ENCODE measurements around the gene SEMA7A.
A peak's percentile ranks its signal among the peaks of the same experiment; 100 is the strongest.
"Not testable (repeated sequence)": the region's sequence is repeated elsewhere in the genome, so short reads cannot be mapped to it uniquely, and the experiment has no call there.

The SEMA7A gene

DNA sequence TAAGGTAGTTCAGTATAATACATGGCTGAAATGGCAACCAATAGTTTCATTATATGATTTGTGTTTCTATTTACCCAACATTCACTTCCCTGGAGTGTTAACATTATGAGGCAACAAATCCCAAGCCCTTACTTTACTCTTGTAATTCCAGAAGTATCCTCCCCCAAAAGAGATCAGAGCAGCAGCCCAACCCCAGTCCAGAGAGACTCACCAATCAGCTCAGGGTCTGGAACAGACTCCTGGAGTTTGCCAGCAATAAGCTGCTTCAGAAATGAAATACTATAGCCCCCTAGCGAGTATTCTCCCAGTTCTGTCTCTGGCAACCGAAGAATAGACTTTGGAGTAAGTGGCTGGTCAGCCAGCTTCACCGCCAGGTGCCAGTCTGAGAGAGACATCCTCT is 24.7 kb upstream of the SEMA7A start:
- Mint-ChIP-seq H3K27me3 (no peaks in the 10 kb centered on the region), H3K9me3 (no peaks in the 10 kb centered on the region), H3K4me3 (no peak overlapping the region), H3K27ac (no peak overlapping the region), H3K4me1 (peaks cover 68% of the 10 kb centered on the region)
- ATAC-seq: no peak
- no peak for DNase-seq

- not testable (repeated sequence) for H3K27me3 Mint-ChIP-seq, ATAC-seq, H3K27ac Mint-ChIP-seq, DNase-seq, H3K9me3 Mint-ChIP-seq, H3K4me3 Mint-ChIP-seq
- H3K4me1 Mint-ChIP-seq: peaks cover 61% of the 10 kb centered on the region
Measured at GRCh38 chr15:74457036-74457435, 23.3 kb upstream of the SEMA7A start.

DNA sequence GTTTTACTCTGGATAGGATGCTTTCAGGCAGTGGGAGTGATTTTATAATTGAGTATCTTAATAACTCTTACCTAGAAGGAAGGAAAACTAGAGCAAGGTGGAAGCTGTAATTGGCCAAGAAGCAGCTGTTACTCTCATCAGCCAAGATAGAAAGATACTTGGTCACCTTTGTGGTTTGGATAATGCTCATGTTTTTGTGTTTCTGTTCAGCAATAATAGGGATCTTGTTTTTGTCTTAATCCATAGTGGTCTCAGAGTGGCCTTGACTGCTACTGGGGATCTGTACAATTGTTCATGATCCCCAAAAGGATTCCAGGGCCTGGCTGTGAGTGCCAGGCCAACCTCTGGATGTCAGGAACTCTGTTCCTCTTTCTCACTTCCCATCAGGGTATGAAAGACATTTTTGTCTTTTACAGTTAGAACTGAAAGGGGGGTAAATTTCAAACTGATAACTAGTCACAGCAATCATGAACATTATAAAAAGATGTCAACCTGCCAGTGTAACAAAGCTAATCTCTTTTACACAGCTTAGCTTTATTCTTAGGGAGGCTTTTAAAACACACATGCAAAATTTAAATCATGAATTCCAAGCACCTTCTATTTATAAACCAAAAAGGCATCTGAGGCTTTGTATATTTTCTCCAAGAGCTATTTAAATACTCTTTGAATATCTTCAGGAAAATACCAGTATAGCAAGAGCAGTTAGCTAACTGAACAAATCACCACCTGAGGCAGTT is 21.2 kb upstream of the SEMA7A start:
- Mint-ChIP-seq H3K9me3 (no peaks in the 10 kb centered on the region), H3K4me1 (peaks cover 47% of the 10 kb centered on the region), H3K4me3 (peak overlapping the region; percentile 53 to 59), H3K27ac (peak overlapping the region in 1 of 2 donors; percentile 82), H3K27me3 (no peaks in the 10 kb centered on the region)
- DNase-seq (no peak), ATAC-seq (no peak)

GRCh38 chr15:74453925-74454763 is 20.4 kb upstream of the SEMA7A start:
- Mint-ChIP-seq H3K27ac (peak overlapping the region; percentile 54 to 82), H3K27me3 (no peaks in the 10 kb centered on the region), H3K4me3 (peak overlapping the region; percentile 53 to 59), H3K4me1 (peaks cover 44% of the 10 kb centered on the region), H3K9me3 (no peaks in the 10 kb centered on the region)
- no peak for DNase-seq
- peak; percentile 94 for ATAC-seq

- ATAC-seq (no peak), DNase-seq (no peak)
- Mint-ChIP-seq H3K4me3 (no peak overlapping the region), H3K27ac (no peak overlapping the region), H3K27me3 (no peaks in the 10 kb centered on the region), H3K9me3 (no peaks in the 10 kb centered on the region), H3K4me1 (peaks cover 31% of the 10 kb centered on the region)
Measured at GRCh38 chr15:74451861-74452835, 18.4 kb upstream of the SEMA7A start.

GRCh38 chr15:74451322-74451721 is 17.6 kb upstream of the SEMA7A start:
- Mint-ChIP-seq H3K9me3 (no peaks in the 10 kb centered on the region), H3K27ac (no peak overlapping the region), H3K4me1 (peaks cover 31% of the 10 kb centered on the region), H3K4me3 (no peak overlapping the region), H3K27me3 (no peaks in the 10 kb centered on the region)
- no peak for ATAC-seq
- no peak for DNase-seq

DNA sequence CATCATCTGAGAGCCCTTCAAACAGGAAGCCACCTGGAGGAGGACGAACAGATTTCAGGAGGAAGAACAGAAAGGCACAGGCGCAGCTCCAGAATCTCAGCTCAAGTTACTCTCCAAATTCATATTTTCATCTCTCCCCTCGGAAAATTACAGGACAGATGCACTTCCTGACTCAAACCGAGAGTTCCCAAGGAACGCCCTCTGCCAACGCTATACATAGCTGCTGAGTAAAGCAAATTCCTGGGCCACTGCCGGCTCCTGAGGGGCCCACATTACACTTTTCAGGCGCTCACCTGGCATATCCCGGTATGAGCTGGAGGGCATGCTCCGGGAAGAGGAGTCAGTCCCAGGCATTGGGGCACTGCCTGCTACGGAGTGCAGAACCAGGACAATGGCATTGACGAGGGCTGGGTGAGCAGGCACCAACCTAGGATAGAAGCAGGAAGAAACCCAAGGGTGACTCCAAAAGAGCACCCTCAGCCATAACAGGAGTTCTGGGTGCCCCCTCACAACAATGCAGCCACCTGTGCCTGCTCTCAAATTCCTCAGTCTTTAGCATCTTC is 16.0 kb upstream of the SEMA7A start:
- no peaks in the 10 kb centered on the region for H3K9me3 Mint-ChIP-seq
- ATAC-seq (no peak), DNase-seq (no peak)
- H3K4me3 Mint-ChIP-seq: no peak overlapping the region
- peak overlapping the region in 1 of 2 donors; percentile 16 for H3K27ac Mint-ChIP-seq
- H3K27me3 Mint-ChIP-seq: no peaks in the 10 kb centered on the region
- H3K4me1 Mint-ChIP-seq: peaks cover 20% of the 10 kb centered on the region

- DNase-seq (no peak), ATAC-seq (no peak)
- Mint-ChIP-seq H3K4me3 (no peak overlapping the region), H3K4me1 (peaks cover 13% of the 10 kb centered on the region), H3K27me3 (no peaks in the 10 kb centered on the region), H3K27ac (peak overlapping the region; percentile 71 to 72), H3K9me3 (no peaks in the 10 kb centered on the region)
Measured at GRCh38 chr15:74449095-74449494, 15.3 kb upstream of the SEMA7A start.

DNA sequence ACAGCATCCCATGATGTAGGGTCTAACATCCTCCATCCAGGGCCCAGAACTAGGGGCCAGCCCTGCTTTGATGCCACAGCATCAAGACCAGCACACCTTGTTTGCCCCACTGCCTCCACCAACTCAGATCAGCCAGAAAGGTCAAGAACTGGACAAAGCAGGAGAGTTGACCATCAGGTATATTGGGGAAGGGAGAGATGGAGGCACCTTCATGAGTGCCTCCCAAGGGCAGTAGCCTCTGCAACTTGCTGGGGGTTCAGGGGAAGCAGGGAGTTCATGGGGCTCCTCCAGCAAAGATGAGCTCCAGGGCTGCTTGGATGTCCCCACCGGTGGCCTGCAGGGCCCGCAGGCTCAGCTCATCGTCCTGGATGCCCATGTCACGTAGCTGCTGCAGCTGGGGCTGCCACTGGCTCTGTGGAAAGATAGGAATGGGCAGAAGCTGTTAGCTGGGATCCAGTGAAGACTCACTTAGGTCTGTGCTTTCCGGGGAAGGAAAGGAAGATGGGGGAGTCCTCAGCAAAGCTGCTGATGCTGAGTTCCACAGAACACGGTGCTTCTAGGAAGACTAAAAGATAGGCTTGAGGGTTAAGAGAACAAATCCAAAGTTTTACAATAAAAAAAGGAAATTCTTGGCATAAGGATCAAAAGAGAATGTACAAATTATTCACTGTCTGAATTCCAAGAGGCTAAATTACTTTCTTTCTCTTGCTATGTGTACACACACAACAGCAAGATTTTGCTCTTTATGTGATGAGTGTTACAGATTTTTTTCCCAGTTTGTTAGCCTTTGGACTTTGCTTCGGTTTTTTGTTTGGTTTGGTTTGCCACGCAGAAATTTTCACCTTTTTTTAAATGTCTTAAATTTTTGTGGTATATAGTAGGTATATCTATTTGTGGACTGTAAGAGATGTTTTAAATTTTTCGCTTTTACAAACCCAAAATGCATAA is 12.3 kb upstream of the SEMA7A start:
- Mint-ChIP-seq H3K9me3 (no peaks in the 10 kb centered on the region), H3K4me1 (peaks cover 13% of the 10 kb centered on the region), H3K27ac (no peak overlapping the region), H3K27me3 (no peaks in the 10 kb centered on the region), H3K4me3 (no peak overlapping the region)
- ATAC-seq: no peak
- no peak for DNase-seq

- H3K27ac Mint-ChIP-seq: peak overlapping the region in 1 of 2 donors; percentile 49
- DNase-seq (no peak), ATAC-seq (no peak)
- no peaks in the 10 kb centered on the region for H3K27me3 Mint-ChIP-seq
- no peaks in the 10 kb centered on the region for H3K9me3 Mint-ChIP-seq
- no peak overlapping the region for H3K4me3 Mint-ChIP-seq
- H3K4me1 Mint-ChIP-seq: peaks cover 13% of the 10 kb centered on the region
Measured at GRCh38 chr15:74444106-74445062, 10.6 kb upstream of the SEMA7A start.

DNA sequence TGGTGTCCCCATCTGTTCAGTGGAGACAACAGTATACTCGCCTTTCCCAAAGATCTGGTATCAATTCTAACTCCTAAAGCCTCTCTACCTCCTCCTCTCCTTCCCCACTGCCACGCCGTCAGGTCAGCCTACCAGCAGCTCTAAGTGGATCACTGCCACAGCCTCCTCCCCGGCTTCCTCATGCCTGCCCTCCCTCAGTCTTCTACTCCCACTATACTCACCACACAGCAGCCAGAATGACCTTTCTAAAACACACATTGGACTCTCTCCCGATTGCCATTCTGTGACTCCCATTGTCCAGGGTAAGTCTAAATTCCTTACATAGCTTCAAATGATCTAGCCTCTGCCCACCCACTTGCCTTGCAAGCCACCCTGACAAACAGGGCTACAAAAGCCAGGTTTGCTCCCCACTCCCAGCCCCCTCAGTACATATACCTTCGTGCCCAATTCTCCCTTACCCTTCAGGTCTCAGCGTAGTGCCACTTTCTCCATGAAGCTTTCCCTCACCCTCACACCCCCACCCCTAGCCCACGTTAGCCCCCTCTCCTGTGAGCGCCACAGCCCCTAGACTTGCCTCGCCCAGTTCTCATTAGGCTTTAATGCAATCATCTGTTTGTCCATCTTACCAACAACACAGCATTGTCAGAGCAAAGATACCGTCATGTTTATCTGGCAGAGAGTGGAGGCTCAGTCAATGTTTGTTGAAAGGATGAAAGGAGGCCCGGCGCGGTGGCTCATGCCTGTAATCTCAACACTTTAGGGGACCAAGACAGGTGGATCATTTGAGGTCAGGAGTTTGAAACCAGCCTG is 9.5 kb upstream of the SEMA7A start:
- no peak for DNase-seq
- Mint-ChIP-seq H3K4me3 (no peak overlapping the region), H3K9me3 (no peaks in the 10 kb centered on the region), H3K4me1 (peaks cover 21% of the 10 kb centered on the region), H3K27me3 (no peaks in the 10 kb centered on the region), H3K27ac (peak overlapping the region in 1 of 2 donors; percentile 3)
- no peak for ATAC-seq

- no peak overlapping the region for H3K4me3 Mint-ChIP-seq
- H3K27ac Mint-ChIP-seq: peak overlapping the region in 1 of 2 donors; percentile 54
- H3K4me1 Mint-ChIP-seq: peaks cover 27% of the 10 kb centered on the region
- ATAC-seq (no peak), DNase-seq (no peak)
- no peaks in the 10 kb centered on the region for H3K9me3 Mint-ChIP-seq
- no peaks in the 10 kb centered on the region for H3K27me3 Mint-ChIP-seq
Measured at GRCh38 chr15:74442604-74443003, 8.8 kb upstream of the SEMA7A start.

GRCh38 chr15:74442063-74442462 is 8.3 kb upstream of the SEMA7A start:
- ATAC-seq (no peak), DNase-seq (no peak)
- H3K4me1 Mint-ChIP-seq: peaks cover 30% of the 10 kb centered on the region
- no peaks in the 10 kb centered on the region for H3K27me3 Mint-ChIP-seq
- H3K9me3 Mint-ChIP-seq: no peaks in the 10 kb centered on the region
- H3K27ac Mint-ChIP-seq: peak overlapping the region in 1 of 2 donors; percentile 37
- no peak overlapping the region for H3K4me3 Mint-ChIP-seq
